GM12864 (cell line): ENCODE measurements around the gene MRPL46.
"Not testable (repeated sequence)": the region's sequence is repeated elsewhere in the genome, so short reads cannot be mapped to it uniquely, and the experiment has no call there.

Experiments
- DNase-seq: peaks from one replicate; pipeline ENCODE4 v3.0.0-alpha.2; 2011; ENCODE audit warnings: low read depth
- H3K4me3 ChIP-seq: 2 replicates; pipeline ENCODE4 v1.5.1; 2011; ENCODE audit warnings: mild to moderate bottlenecking, low read depth, low read length, control low read depth
- TF ChIP-seq, protein P1 (sequence below): IDR thresholded peaks from 2 replicates; pipeline ENCODE4 v1.5.1; 2011; ENCODE audit warnings: low read depth, mild to moderate bottlenecking, moderate library complexity, low read length, control low read depth, inconsistent platforms; ENCODE audit errors: missing control alignments

The MRPL46 gene

DNA sequence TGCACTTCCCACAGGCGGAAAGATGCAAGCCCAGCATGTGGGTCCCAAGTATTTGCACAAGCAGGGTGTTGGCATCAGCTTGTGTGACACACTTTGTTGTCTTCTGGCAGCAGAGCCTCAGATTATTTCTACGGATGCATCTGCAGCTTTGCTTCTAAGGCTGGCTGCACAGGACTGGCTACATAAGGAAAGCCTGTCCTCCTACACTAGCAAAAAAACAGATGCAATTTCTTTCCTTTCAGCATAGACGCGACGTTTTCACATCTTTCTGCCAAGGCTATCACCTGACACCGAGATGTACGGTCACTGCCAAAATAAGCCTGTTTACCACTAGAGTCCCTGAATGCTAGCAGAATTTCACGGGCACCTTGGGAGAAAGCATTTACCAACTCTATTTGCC lies 13.8 kb upstream of the MRPL46 start:
- no peak for DNase-seq
- TF ChIP-seq, protein P1, sequence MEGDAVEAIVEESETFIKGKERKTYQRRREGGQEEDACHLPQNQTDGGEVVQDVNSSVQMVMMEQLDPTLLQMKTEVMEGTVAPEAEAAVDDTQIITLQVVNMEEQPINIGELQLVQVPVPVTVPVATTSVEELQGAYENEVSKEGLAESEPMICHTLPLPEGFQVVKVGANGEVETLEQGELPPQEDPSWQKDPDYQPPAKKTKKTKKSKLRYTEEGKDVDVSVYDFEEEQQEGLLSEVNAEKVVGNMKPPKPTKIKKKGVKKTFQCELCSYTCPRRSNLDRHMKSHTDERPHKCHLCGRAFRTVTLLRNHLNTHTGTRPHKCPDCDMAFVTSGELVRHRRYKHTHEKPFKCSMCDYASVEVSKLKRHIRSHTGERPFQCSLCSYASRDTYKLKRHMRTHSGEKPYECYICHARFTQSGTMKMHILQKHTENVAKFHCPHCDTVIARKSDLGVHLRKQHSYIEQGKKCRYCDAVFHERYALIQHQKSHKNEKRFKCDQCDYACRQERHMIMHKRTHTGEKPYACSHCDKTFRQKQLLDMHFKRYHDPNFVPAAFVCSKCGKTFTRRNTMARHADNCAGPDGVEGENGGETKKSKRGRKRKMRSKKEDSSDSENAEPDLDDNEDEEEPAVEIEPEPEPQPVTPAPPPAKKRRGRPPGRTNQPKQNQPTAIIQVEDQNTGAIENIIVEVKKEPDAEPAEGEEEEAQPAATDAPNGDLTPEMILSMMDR = no peak
- no peak overlapping the region for H3K4me3 ChIP-seq

DNA sequence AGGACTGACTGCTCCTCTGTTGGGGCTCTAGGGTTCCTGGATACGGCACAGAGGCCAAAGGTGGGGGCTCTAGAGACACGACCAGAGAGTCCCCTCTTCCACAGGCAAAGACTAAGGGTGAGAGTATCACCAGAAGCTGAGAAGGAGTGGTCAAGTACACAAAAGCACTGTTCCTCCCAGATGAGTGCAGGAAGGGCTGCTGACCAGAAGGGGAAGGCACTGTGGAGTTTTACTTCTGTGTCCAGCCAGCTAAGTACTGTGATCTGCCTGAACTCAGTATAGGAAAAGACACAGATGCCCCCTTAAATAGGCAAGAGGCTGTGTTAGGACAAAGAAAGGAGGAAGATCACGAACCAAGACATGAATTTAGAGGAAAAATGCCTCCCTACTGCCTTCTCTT lies 12.0 kb upstream of the MRPL46 start:
- H3K4me3 ChIP-seq = no peak overlapping the region
- TF ChIP-seq, protein P1 = no peak
- no peak for DNase-seq

DNA sequence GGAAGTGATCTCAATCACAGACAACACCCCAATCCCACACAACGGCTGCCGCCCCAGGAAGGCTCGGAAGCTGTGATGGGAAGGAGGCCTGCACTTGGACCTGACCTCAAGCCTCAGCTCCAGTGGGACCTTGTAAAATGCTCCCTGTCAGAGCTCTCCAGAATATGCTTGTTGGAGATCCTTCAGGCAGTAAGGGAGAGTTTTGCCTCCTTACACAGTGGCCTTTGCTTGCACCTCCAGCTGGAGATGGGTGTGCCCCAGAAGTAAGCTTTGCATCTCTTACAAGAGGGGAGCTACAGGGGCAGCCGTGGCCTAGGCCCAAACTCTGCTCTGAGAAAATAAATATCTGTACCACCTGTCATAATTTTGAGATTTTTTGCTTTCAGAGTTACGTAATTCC lies 10.7 kb upstream of the MRPL46 start:
- TF ChIP-seq, protein P1 = no peak
- no peak overlapping the region for H3K4me3 ChIP-seq
- DNase-seq = no peak

DNA sequence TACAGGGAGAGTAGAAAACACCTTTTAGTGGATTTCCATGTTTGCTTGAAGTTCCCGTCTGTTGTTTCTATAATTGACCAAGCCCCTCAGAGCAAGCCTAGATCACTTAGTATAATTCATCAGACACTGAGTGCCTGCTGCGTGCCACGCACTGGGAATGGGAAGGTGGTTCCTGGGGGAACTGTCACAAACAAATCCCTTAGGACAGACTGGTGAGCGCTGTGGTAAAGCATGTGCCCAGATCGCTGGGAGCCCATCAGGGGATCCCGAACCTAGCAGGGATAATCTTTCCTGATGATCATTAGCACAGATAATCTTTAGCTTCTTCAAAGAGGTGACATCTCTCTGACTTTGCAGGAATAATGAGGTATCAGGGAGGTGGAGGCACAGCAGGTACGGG lies 9.9 kb upstream of the MRPL46 start:
- DNase-seq = no peak
- TF ChIP-seq, protein P1 = no peak
- H3K4me3 ChIP-seq = no peak overlapping the region

DNA sequence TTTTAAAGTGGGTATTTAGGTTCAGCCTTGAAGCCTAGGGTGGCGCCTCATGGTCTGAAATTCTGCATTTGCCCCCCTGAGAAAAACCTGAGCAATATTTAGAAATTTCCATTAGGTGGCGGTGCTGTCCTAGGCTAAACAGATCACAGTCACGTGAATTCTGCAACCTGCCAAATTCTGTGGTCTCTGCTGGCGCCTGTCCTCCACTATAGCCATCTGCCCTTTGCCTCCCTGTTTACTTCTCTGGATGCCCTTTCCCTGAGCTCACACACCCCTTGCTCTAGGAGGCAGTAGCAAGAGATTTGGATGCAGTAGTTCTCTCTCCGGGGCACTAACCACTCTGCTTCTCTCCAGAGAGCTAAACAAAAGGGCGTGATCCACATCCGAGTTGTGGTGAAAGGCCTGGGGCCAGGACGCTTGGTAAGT lies 9.5 kb upstream of the MRPL46 start:
- DNase-seq = no peak
- no peak overlapping the region for H3K4me3 ChIP-seq
- TF ChIP-seq, protein P1 = peak; percentile 55

DNA sequence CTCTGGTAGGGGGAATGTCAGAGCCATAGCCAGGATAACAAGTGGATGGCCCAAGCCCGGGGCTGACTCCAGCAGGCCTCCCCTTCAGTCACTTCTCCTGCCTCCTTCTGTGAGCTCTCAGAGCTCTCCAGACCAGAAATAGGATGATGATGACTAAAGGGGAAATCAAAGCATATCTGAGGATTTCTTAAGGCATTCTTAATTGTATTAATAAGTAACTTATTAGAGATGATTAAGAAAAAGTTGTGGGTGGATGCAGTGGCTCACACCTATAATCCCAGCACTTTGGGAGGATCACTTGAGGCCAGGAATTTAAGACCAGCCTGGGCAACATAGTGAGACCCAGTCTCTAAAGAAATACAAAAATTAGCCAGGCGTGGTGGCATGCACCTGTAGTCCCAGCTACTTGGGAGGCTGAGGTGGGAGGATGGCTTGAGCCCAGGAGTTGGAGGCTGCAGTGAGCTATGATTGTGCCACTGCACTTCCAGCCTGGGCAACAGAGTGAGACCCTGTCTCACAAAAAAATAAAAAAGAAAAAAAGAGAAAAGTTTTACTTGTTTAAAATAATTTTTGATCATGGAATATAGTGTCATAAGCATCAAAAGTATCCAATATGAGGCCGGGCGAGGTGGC lies 6.6 kb upstream of the MRPL46 start:
- DNase-seq, H3K4me3 ChIP-seq: not testable (repeated sequence)

DNA sequence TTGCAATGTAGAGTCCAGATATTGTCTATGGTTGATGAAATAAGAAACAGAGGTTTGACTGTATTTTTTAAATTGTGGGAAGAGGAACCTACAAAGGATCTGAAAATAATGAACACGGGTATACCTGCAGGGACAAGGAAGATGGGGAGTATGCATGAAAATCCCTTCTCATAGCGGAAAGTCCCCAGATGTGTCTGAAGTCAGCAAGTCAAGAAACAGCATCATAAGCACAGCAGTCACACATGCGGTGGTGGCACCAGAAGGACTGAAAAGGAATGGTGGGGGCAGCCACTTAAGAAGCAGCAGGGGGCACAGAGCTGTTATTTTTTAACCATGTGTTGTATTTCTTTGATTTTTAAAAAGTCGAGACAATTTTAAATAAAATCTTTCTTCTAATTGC lies 5.0 kb upstream of the MRPL46 start:
- no peak overlapping the region for H3K4me3 ChIP-seq
- TF ChIP-seq, protein P1 = no peak
- DNase-seq = no peak
